ENCODE results near the gene PER3.

PER3 gene

DNA sequence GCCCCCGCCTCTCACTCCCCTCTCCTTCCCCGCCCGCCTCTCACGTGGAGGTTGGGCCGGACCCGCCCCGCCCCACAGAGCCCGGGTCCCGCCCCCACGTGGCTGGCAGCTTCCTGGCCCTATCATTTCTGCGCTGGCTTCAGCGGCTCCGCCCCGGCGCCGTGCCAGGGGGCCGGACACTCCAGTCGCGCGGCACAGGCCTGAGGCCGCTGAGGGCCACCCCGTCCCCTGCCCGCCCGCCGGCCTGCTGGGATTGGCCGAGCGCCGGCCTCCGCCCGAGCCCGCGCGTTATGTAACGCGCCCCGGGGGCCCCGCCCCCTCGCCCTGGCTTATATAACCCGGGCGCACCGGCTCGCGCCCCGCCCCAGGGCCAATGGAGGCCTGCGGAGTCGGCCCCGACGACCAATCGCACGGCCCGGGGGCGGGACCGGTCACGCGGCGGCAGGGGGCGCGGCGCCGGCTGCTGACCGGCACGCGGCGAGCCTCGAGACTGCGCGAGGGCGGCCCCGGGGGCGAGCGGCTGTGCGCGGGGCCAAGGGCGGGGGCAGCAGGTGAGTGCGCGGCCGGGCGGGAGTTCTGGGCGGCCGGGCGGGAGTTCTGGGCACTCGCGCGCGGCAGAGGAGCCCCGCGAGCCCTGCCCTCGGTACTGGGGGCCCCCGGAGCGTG, at the start of gene PER3:
Gene PER3, plus strand, starts transcription at position 466 of the 666 bp plus-strand sequence. CDS start 587 bp downstream, outside the sequence.
- DNase-seq, result peak; percentile 93

DNA sequence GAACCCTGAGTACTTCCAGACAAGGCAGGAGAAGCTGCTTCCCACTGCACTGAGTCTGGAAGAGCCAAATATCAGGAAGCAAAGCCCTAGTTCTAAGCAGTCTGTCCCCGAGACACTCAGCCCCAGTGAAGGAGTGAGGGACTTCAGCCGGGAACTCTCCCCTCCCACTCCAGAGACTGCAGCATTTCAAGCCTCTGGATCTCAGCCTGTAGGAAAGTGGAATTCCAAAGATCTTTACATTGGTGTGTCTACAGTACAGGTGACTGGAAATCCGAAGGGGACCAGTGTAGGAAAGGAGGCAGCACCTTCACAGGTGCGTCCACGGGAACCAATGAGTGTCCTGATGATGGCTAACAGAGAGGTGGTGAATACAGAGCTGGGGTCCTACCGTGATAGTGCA, 46.0 kb upstream of the PER3 start:
- no peak for DNase-seq

DNA sequence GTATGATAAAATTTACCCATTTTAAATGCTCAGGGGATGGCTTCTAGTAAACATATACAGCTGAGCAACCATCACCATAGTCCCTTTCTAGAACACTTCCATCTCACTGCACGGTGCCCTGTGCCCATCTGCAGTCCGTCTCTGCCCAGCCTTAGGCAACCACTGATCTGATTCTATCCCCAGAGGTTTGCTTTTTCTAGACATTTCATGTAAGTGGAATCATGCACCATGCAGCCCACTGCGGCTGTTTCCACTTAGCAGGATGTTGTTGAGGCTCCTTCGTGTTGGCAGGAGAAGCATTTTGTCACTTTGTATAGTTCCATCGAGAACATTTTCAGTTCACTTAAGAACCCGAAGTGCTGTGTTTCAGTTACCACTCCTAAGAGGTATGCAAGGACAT, 40.7 kb upstream of the PER3 start:
- DNase-seq, result no peak

- DNase-seq, result no peak
Measured at GRCh38 chr1:7744882-7745281, 39.2 kb upstream of the PER3 start.

DNA sequence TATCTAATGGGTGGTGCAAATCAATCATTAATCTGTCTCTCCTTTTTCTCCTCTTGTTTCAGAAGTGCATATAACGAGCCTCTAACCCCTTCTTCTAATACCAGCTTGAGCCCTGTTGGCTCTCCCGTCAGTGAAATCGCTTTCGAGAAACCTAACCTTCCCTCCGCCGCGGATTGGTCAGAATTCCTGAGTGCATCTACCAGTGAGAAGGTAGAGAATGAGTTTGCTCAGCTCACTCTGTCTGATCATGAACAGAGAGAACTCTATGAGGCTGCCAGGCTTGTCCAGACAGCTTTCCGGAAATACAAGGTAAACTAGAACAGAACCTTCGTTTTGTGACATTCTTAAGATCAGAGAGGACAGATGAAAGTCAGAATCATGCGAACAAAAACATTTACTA, 38.3 kb upstream of the PER3 start:
- DNase-seq, result no peak

DNA sequence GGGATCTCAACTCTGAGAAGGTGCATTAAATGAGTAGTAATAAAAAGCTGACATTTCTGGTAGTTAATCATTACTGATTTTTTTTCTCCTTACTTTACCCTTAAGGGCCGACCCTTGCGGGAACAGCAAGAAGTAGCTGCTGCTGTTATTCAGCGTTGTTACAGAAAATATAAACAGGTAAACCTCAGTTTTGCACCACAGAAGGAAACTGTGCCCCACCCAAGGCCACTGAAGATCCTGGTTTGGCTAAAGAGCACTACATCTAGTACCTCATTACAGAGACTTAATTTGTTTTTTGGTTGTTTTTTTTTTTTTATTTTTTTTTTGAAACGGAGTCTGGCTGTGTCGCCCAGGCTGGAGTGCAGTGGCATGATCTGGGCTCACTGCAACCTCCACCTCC, 36.5 kb upstream of the PER3 start:
- DNase-seq, result no peak

- no peak for DNase-seq
Measured at GRCh38 chr1:7749126-7749525, 35.0 kb upstream of the PER3 start.

GRCh38 chr1:7751174-7751573, 32.9 kb upstream of the PER3 start:
- no peak for DNase-seq

DNA sequence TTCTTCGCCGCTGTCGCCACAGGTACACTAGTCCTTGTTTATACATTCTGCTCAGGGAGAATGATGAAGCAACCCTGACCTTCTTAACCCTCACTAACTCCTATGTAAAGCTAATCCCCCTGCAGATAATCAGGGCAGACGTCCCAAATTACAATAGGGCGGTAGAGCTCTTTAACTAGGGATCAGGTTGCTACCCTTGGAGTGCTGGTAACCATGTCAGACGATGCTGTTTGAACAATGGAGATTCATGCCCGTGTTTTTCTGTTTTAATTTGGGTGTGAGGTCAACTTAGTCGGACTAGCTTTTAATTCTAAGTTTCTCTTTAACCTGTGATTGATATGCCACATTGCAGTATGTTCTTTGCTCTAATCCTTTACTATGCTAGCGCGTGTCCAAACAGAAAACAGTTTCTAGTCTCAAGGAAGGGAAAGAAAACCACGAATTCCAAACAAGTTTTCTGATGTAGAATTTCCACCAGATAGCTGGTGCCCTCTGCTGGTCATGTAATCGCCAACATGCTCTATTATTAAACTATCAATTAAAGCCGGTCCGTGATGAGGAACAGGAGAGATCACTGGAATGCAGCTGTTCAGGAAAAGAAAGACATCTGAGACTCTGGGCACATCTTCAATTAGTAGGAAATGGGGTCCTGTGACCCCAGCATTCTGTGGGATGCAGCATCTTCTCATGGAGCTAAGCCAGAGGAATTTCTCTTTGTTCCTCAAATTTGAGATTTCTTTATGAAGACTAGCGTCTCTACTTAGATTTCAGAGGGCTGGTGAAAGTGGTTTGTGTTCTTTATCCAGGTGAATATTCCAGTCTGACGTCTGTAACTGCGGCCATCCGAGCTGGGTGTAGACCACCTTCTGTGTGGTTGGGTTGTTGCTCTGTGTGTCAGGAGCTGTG, 31.3 kb upstream of the PER3 start:
- DNase-seq, result peak; percentile 61

DNA sequence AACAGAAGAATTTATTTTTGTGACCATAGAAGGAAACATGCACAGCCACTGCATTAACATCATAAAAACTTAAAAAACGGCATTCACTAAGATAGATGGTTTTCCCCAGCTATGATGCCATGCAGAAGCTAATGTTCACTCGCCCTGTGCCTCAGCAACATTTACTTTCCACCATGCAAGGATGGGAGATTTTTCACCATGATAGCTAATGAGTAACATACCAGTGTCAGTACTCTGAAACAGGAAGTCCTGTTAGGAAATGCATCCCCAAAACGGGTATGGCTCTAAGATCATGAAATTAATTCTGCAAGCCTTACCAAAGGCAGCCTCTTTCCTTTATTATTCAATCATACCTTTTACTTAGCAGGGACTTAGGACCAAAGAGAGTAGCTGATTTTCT, 30.4 kb upstream of the PER3 start:
- no peak for DNase-seq

- DNase-seq, result no peak
Measured at GRCh38 chr1:7754234-7754633, 29.9 kb upstream of the PER3 start.

DNA sequence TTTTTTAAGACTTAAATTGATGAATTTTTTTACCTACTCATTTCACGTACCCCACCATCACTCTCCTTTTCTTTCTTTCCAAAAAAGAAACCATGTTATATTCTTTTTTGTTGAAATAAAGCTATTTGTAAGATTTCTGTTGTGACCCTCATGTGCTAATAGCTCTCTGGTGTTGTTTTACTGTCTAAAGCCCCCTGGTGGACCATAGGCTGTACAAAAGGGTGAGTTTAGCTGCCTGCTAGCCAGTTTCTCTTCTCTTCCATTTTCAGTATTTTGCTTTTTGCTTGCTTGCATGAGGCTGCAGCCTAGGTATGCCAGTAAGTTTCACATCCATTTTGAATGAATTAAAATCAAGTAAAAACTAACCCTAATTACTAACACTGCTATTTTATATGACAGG, 28.6 kb upstream of the PER3 start:
- no peak for DNase-seq

- no peak for DNase-seq
Measured at GRCh38 chr1:7760245-7760644, 23.8 kb upstream of the PER3 start.

DNA sequence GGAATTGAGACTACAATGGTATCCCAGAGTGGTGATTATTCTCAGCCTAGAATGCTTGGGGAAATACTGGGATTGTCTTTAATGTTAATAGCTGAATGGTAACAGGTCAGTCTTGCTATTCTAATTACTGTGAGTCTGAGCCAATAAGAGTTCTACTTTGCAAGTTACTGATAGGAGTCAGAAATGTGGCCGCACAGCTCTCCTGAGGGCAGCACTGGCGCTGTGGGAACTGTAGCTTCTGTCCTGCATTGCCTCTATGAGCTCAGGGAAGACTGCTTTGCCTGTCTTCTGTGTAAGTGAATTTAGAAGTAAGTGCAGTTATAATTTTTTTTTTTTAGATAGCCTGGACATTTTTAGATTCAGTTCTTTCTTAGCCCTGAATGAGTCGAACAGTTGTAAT, 23.0 kb upstream of the PER3 start:
- DNase-seq, result no peak

GRCh38 chr1:7767176-7767575, 16.9 kb upstream of the PER3 start:
- DNase-seq, result no peak

- no peak for DNase-seq
Measured at GRCh38 chr1:7768583-7768982, 15.5 kb upstream of the PER3 start.

- DNase-seq, result no peak
Measured at GRCh38 chr1:7769673-7770412, 14.2 kb upstream of the PER3 start.

DNA sequence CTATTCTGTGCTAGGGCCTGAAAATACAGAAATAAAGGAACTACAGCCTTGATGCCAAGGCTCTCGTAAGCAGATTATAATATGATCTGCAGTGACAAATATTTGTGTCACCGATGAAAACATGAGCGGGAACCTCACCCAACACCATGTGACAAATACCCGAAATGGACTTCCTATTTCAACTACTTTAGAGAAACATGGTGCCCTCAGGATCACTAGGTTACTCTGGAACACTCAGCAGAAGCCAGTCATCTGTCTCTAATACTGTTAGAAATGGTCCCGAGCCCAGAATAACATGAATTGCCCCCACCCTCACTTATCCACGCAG, 13.5 kb upstream of the PER3 start:
- DNase-seq, result peak; percentile 36

GRCh38 chr1:7770997-7771822, 12.9 kb upstream of the PER3 start, which contains the start of gene VAMP3:
Gene VAMP3, plus strand, starts transcription at chr1:7771296. Its CDS starts 88 bp downstream, at chr1:7771384.
- peak; percentile 88 for DNase-seq

GRCh38 chr1:7771823-7772299, 12.2 kb upstream of the PER3 start:
- no peak for DNase-seq

GRCh38 chr1:7777591-7777990, 6.5 kb upstream of the PER3 start:
- DNase-seq, result no peak

- DNase-seq, result no peak
Measured at GRCh38 chr1:7778133-7778628, 5.9 kb upstream of the PER3 start.
